Measurements from ENCODE around the gene ZNF385C. TPM values are rescaled to one million over a fixed set of nuclear protein-coding genes. Genes with fewer than 3 reads are reported as not detected.

ZNF385C gene
- total and polyA plus RNA-seq, 8 donors, result 0.31 to 3.8 (median 2.7) TPM

GRCh38 chr17:42056635-42057034, 41.6 kb downstream of the ZNF385C start:
- intact Hi-C loops (cut with DNase I), result no loop called here
- ATAC-seq, result no peak

GRCh38 chr17:42055496-42055895, 42.8 kb downstream of the ZNF385C start:
- intact Hi-C loops (cut with DNase I), result no loop called here
- H3K36me3 ChIP-seq, result no peaks in the 10 kb centered on the region
- H3K27ac ChIP-seq, result no peak overlapping the region
- H3K4me3 ChIP-seq, result no peak overlapping the region
- no peak for ATAC-seq
- no peaks in the 10 kb centered on the region for H3K9me3 ChIP-seq
- TF ChIP-seq CTCF (IDR thresholded peaks at IDR 0.05), result no peak
- no peak for DNase-seq
- peaks cover 0 to 13% of the 10 kb centered on the region in 2 donors for H3K4me1 ChIP-seq
- peaks cover 0 to 33% of the 10 kb centered on the region in 2 donors for H3K27me3 ChIP-seq

More at GRCh38 chr17:42056635-42057034, 41.6 kb downstream of the ZNF385C start:
- H3K27me3 ChIP-seq, result peaks cover 0 to 25% of the 10 kb centered on the region in 2 donors
- H3K4me3 ChIP-seq, result no peak overlapping the region
- H3K4me1 ChIP-seq, result peaks cover 0 to 1% of the 10 kb centered on the region in 2 donors
- no peak overlapping the region for H3K27ac ChIP-seq
- DNase-seq, result no peak
- TF ChIP-seq CTCF (IDR thresholded peaks at IDR 0.05), result no peak
- no peaks in the 10 kb centered on the region for H3K36me3 ChIP-seq
- no peaks in the 10 kb centered on the region for H3K9me3 ChIP-seq

- H3K9me3 ChIP-seq, result no peaks in the 10 kb centered on the region
- ATAC-seq, result no peak
- peaks cover 0 to 17% of the 10 kb centered on the region in 2 donors for H3K4me1 ChIP-seq
- H3K4me3 ChIP-seq, result no peak overlapping the region
- no peak overlapping the region for H3K27ac ChIP-seq
- no peak for DNase-seq
- H3K27me3 ChIP-seq, result peaks cover 0 to 36% of the 10 kb centered on the region in 2 donors
- no peak for TF ChIP-seq CTCF (IDR thresholded peaks at IDR 0.05)
- H3K36me3 ChIP-seq, result no peaks in the 10 kb centered on the region
- intact Hi-C loops (cut with DNase I), result no loop called here
Measured at GRCh38 chr17:42055027-42055426, 43.2 kb downstream of the ZNF385C start.

GRCh38 chr17:42053731-42054500, 44.4 kb downstream of the ZNF385C start:
- intact Hi-C loops (cut with DNase I), result no loop called here
- Histone ChIP-seq H3K9me3 (no peaks in the 10 kb centered on the region), H3K4me3 (no peak overlapping the region), H3K4me1 (peaks cover 0 to 21% of the 10 kb centered on the region in 2 donors), H3K36me3 (no peaks in the 10 kb centered on the region), H3K27me3 (peaks cover 0 to 37% of the 10 kb centered on the region in 2 donors), H3K27ac (no peak overlapping the region)
- TF ChIP-seq CTCF (IDR thresholded peaks at IDR 0.05), result no peak
- no peak for DNase-seq
- ATAC-seq, result no peak

- intact Hi-C loops (cut with DNase I), result no loop called here
- no peak overlapping the region for H3K4me3 ChIP-seq
- H3K36me3 ChIP-seq, result no peaks in the 10 kb centered on the region
- peaks cover 0 to 21% of the 10 kb centered on the region in 2 donors for H3K4me1 ChIP-seq
- TF ChIP-seq CTCF (IDR thresholded peaks at IDR 0.05), result no peak
- H3K27me3 ChIP-seq, result peaks cover 0 to 37% of the 10 kb centered on the region in 2 donors
- no peaks in the 10 kb centered on the region for H3K9me3 ChIP-seq
- no peak for DNase-seq
- ATAC-seq, result no peak
- H3K27ac ChIP-seq, result no peak overlapping the region
Measured at GRCh38 chr17:42052346-42052877, 45.9 kb downstream of the ZNF385C start.

Data from left lung (tissue), 10 donors.